ENCODE data around the gene LSM12.
A peak's percentile ranks its signal among the peaks of the same experiment; 100 is the strongest.
"Not testable (repeated sequence)": the region's sequence is repeated elsewhere in the genome, so short reads cannot be mapped to it uniquely, and the experiment has no call there.

The LSM12 gene

DNA sequence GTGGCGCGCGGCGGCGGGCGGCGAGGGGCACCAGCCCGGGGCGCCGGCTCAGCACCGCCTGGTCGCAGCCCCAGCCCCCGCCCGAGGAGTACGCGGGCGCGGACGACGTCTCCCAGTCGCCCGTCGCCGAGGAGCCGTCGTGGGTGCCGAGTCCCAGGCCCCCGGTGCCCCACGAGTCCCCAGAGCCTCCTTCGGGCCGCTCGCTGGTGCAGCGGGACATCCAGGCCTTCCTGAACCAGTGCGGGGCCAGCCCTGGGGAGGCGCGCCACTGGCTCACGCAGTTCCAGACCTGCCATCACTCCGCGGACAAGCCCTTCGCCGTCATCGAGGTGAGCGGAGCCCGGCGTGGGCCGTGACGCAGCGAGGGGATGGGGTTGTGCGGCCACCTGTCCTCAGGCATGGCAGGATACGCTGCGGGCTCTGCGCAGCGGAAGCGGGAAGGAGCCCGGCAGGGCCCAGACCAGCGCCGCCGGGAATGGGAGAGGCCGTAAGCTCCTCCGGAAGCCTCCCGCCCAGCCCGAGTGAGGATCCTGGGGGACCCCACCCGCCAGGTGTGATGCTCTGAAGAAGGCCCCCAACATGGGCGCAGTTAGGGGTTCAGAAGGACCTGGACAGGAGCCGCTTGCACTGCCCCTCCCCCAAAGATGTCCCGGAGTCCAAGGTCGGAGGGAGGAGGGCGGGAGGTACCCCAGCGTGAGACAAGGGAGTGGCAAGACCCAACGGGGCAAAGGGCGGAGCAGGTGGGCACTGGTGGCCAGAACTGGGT is 61.5 kb downstream of the LSM12 start:
- DNase-seq = peak; percentile 25

DNA sequence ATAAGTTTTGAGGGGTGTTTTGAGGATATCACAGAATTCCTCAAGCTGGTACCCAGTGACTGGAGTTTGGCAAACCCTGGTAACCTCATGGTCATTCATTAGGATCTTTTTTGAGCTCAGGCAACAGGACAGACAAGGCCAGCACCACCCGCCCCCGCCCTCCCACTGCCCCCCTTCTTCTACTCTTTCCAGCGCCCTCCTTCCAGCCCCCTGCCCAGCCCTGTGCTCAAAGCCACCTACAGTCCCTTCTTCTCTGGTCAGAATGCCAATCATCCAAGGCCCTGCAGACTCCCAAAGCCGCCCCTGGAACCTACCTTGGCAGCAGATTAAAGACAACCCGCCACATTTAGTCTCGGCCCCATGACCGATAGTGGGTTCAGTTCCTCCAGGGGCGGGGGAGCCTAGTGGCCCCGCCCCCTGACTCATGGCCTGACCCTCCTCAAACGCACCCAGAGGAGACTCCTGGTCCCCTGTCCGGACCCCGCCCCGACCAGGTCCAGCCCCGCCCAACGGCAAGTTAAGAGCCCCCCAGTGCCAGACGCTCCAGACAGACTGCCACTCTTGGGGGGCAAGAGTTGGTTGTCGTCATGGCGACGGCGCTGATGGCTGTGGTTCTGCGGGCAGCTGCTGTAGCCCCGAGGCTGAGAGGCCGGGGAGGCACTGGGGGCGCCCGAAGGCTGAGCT is 62.3 kb downstream of the LSM12 start, which contains the start of gene NAGS:
Gene NAGS (plus strand): TSS at position 546 of the 684 bp plus-strand sequence. CDS start 42 bp downstream, at position 588.
- peak; percentile 8 for DNase-seq

DNA sequence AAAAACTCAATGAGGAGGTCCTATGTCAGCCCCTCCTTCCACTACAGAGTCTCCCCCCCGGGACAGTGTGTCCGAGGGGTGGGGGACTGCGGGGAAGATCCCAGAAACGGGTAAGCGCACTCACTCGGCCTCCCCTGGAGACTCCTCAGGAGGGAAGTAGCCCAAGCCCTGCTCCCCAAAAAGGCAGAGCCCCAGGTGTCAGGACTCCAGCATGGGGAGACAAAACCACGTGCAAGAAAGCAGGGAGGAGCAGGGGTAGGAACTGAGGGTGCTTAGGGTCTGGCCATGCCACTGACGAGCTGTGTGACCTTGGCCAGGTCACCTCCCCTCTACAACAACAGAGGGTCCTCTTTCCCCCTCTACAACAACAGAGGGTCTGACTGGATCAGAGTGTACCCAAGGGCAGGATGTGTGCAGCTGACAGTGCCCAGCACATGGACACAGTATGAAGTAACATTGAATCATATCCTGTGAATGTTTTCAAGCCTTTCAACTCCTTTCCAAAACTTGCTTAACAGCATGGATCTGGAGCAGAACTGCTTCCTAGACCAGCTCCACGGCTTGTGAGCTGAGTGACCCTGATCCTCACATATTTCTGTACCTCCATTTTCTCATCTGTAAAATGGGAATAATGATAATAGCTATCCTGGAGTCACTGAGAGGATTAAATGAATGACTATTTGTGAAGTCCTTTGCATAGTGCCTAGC is 64.2 kb downstream of the LSM12 start:
- no peak for DNase-seq

DNA sequence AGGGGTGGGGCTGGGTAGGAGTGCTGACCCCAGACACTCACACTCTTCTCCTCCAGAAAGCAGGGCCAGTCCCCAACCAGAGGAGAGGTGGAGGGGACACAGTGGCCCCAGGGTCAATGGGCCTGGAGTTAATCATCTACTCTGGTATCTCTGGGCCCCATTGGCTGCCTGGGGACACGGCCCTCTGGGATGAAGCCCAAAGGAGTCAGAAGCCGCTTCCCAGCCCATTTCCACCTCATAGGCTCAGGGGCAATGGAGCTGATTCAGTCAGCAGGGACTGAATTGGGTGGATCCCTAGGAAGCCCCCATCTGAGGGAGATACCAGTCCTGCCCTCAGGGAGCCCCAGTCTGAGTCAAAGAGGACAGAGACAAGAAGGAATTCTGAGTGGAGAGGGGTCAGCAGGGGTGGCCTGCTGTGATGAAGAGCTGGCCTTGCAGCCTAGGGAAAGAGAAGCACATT is 65.0 kb downstream of the LSM12 start:
- DNase-seq = no peak

DNA sequence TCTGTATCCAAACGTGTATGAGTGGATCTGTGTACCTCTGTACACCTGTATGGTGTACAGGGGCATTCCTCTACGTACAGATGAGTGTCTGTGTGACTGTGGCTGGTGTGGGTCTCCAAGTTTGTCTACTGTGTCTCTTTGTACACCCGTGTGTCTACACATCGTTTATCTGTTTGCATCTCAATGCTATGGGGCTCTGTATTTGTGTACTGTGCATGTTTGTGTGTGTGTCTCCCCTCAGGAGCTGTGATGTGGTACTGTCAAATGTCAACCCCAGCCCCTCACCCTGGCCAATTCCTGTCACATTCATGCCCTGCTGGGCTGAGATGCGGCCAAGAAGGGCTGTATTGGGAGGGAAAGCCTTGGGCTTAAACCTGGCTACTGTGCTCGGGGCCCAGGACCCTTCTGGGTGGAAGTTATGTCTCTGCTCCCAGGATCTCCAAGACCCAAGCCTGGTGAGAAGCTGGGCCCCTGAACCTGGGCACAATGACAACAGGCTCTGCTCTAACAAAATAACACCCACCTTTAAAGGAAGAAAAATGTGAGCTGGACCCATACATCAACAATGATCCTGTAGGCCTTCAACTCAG is 65.5 kb downstream of the LSM12 start:
- DNase-seq = no peak

DNA sequence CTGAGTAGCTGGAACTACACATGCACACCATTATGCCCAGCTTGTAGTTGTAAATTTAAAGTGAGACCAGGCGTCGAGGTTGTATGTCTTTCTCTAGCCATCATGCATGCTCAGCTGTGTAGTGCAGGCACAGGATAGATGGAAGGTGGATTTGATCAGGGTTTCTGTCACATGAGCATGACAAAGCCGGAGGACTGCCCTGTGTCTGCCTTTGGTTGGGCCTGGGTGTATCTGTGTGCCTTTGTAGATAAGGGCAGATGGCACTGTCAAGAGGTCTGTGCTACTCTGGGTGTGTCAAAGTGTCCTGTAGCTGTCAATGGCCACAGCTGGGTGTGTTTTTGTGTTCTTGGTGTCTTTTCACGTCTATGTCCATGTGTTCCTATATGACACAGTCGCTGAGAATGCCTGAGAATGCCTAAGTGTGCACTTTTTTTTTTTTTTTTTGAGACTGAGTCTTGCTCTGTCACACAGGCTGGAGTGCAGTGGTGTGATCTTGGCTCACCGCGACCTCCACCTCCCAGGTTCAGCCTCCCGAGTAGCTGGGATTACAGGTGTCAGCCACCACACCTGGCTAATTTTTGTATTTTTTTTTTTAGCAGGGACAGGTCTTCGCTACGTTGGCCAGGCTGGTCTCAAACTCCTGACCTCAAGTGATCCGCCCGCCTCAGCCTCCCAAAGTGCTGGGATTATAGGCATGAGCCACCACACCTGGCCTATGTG is 66.2 kb downstream of the LSM12 start:
- no peak for DNase-seq

DNA sequence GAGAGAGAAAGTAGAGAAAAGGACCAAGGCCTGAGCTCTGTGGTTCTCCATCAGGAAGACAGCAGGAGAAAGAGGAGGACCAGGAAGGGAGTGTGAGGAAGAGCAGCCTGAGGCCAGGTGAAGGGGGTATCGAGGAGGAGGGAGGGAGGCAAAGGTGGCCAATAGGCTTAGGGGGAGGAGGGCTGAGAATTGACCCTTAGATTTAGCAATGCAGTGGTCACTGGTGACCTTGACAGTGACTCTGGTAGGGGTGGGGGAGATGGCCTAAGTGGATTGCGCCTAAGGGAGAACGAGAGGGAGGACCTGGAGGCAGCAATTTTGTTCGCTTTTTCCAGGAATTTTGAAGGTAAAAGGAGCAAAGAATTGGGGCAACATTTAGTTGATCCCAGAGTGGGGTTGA is 67.4 kb downstream of the LSM12 start:
- no peak for DNase-seq

DNA sequence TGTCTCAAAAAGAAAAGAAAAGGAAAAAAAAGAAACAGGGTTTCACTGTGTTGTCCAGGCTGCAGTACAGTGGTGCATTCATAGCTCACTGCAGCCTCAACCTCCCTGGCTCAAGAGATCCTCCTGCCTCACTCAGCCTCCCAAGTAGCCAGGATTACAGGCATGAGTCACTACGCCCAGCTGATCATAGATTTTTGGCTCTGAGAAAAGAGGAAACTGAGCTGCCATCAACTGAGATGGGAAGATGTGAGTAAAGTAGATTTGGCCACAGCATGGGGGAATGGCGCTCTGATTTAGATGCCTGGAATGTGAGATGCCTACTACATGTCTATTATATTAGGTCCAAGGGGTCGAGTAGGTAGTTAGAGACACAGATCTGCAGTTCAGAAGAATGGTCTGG is 67.9 kb downstream of the LSM12 start:
- no peak for DNase-seq

DNA sequence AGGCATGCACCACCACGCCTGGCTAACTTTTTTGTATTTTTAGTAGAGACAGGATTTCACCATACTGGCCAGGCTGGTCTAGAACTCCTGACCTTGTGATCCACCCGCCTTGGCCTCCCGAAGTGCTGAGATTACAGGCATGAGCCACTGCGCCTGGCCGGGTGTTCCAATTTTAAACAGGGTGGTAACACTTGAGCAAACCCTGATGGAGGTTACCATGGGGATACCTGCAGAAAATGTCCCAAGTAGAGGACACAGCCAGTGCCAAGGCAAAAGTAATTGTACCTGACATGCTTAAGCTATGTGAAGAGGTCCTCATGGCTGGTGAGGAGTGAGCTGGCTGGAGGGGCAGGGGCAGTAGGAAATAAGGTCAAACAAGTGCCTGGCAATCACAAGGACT is 69.3 kb downstream of the LSM12 start:
- not testable (repeated sequence) for DNase-seq

DNA sequence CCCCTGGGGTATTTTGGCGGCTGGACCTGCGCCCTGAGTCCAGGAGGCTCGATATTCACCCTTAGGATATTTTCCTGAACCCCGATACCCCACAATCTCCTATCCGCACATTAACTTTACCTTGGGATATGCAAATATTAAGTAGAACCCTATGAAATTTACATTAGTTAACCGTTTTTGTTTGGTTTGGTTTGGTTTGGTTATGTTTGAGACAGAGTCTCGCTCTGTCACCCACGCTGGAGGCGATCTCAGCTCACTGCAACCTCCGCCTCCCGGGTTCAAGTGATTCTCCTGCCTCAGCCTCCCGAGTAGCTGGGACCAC is 71.4 kb downstream of the LSM12 start:
- DNase-seq = no peak

DNA sequence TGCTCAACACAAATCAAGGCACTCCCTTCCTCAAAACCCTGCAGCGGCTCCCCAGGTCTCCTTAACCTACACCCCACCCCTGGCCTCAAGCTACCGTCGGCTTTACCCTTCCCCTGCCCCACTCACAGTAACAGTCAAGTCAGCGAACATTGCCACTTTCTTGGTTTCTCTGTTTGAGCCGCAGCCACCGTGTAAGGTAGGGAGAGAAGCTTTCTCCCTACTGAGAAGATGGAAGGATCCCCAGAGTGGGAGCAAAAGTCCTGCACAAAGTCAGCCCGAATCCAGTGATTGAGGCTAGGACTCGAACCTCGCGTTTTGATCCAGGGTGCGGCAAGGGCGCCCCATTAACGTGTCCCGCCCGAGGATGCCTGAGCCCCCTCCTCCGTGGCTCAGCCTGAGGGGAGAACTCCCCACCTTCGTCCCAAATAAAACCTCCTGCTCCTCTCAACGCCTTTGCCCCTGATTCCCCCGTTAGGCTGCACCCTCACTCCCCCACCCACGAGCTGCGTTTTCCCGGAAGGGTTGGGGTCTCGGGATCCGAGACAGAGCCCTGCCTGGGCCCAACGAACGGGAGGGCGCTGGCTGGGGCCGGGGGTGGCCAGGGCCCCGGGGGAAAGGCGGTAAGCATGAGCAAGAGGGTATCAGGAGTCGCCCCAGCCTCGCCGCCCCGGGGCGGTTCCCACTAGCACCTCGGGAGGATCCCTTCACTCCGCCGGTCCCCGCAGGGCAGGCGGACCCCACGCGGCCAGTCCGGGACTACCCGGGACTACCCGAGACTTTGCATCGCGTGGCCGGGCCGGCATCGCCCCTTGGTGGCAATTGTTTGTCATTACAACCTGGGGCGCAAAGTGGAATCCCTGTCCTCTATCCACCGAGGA is 72.0 kb downstream of the LSM12 start:
- DNase-seq = peak; percentile 45

DNA sequence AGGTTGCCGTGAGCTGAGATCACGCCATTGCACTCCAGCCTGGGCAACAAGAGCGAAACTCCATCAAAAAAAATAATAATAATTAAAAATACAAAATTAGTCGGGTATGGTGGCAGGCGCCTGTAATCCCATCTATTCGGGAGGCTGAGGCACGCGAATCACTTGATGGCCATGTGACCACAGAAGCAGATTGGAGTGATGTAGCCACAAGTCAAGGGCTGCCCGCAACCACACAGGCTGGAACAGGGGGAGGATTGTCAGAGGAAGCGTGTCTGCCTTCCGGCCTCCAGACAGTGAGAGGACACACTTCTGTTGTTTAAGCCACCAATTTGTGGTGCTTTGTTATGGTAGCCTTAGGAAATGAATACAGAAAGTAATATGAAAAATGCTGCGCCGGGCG is 73.8 kb downstream of the LSM12 start:
- DNase-seq = no peak

DNA sequence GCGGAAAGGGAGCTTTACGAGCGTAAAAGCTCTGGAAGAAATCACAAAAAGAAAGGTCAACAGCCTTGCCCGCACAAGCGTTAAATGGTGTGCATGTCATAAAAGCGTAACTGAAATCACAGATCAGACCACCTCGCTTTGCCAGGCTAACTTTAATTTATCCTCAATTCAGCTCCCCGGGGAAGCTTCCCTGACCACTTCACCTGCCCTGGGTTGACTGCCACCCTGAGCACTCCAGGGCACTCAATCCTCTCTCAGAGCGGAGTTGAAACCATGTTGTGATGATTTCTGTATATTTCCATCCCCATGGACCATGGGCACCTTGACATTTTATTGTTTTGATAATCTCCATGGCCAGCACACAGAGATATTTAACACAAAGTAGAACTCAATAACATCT is 78.2 kb downstream of the LSM12 start:
- no peak for DNase-seq

DNA sequence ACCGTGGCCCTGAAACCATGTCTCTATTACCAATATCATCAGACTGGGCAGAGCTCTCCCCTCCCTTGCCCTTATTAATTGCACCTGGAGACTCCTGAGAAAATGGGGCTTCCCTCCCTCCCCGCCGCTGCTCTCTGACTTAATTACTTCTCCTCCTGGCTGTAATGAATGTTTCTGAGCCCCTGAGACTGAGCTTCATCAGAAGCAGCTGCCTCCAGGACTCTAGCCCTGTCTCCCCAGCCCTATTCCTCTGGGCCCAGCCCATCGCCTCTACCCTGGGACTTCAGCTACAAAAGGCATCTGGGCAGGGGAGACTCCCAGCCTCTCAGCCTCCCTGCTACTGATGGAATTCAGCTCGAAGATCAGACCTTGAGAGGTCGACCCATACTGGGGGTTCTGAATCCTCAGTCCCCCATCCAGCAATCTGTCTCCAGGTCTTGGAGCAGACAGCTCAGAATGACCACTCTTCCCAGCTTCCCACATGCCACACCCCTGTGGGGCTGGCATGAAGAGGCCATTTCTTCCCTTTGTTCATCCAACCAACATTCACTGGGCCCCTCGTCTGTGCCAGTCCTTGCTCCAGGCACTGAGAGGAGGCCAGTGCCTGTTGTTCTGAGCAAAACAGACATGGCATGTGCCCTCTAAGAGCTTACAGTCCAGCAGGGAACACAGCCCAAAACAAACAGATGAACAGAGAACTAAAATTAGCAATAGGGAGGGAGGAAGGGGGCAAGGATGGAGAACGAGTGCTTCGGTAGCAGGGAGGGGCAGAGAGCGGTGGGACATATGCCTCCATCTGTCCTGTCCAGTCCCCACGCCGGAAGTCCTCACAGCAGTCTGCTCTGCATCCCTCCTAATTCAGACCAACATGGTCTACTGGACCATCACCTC is 79.1 kb downstream of the LSM12 start:
- no peak for DNase-seq

DNA sequence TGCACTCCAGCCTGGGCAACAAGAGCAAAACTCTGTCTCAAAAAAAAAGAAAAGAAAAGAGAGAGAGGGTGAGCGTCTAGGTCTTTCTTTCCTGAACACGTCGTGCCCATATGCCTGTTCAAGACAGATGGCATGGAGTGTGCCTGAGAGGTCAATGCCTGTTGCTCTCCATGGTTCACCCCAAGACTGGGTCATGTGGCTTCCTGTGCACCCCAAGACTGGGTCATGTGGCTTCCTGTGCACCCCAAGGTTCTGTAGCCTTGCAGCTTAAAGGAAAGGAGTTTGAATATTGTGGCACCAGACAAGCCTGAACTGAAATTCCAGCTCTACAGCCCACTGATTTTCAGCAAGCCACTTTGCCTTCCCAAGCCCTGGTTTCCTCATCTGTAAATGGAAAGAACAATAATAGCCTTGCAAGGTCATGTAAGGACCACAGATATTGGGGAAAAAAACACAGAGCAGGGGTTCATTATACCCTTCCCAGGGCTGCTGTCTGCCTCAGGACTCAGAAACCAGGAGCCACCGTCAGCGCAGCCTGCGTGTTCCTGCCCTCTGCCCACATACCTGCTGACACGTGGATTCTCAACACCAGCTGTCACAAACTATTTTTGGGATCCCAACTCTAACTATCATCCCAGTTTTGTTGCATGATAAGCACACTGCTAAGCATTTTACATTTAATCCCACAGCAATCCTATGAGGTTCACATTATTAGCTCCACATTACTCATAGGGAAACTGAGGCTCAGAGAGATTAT is 80.1 kb downstream of the LSM12 start:
- DNase-seq = no peak

DNA sequence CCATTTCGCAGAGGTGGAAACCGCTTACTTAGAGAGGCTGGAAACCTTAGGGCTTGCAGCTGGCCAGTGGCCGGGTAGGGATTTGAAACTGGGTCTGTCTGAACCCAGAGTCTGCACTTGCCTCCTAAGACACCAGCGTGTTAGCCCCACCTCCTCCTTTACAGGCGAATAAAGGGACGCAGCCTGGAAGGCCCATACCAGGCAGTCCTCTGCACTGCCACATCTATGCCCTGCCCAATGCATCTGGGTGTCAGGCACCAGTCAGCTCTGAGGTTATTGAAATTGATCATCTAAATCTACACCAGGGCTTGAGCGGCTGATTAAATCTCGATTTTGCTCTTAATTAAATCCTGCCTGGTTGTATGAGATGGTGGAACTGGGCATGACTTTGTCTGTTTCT is 82.0 kb downstream of the LSM12 start:
- DNase-seq = no peak

Measured in NCI-H345 (cell line).